D341Med (cell line): ENCODE measurements around the gene HMX1.
A peak's percentile ranks its signal among the peaks of the same experiment; 100 is the strongest.

Experiments used
- DNase-seq: peaks from one replicate; pipeline ENCODE4 v3.0.0; 2012; ENCODE audit warnings: low spot score

HMX1 gene

GRCh38 chr4:8856835-8857621 lies 14.6 kb downstream of the HMX1 start:
- DNase-seq: no peak

- DNase-seq: no peak
Observed at GRCh38 chr4:8855818-8856245, 15.8 kb downstream of the HMX1 start.

- DNase-seq: no peak
Observed at GRCh38 chr4:8854931-8855330, 16.7 kb downstream of the HMX1 start.

- DNase-seq: no peak
Observed at GRCh38 chr4:8854016-8854415, 17.6 kb downstream of the HMX1 start.

- DNase-seq: no peak
Observed at GRCh38 chr4:8853249-8853648, 18.4 kb downstream of the HMX1 start.

- no peak for DNase-seq
Observed at GRCh38 chr4:8852118-8852704, 19.4 kb downstream of the HMX1 start.

- DNase-seq: no peak
Observed at GRCh38 chr4:8851321-8852117, 20.1 kb downstream of the HMX1 start.

- no peak for DNase-seq
Observed at GRCh38 chr4:8850830-8851188, 20.8 kb downstream of the HMX1 start.

GRCh38 chr4:8850074-8850829 lies 21.4 kb downstream of the HMX1 start:
- DNase-seq: no peak

- DNase-seq: no peak
Observed at GRCh38 chr4:8849266-8850073, 22.2 kb downstream of the HMX1 start.

GRCh38 chr4:8848507-8849265 lies 23.0 kb downstream of the HMX1 start:
- no peak for DNase-seq

GRCh38 chr4:8847764-8848163 lies 23.9 kb downstream of the HMX1 start:
- DNase-seq: no peak

- no peak for DNase-seq
Observed at GRCh38 chr4:8847331-8847730, 24.3 kb downstream of the HMX1 start.

- peak; percentile 10 for DNase-seq
Observed at GRCh38 chr4:8846826-8847225, 24.8 kb downstream of the HMX1 start.

- DNase-seq: peak; percentile 8
Observed at GRCh38 chr4:8846046-8846720, 25.5 kb downstream of the HMX1 start.

- DNase-seq: peak; percentile 10
Observed at GRCh38 chr4:8844976-8845690, 26.5 kb downstream of the HMX1 start.

GRCh38 chr4:8843597-8843996 lies 28.0 kb downstream of the HMX1 start:
- no peak for DNase-seq

GRCh38 chr4:8842614-8843013 lies 29.0 kb downstream of the HMX1 start:
- DNase-seq: peak; percentile 3

GRCh38 chr4:8841678-8842268 lies 29.9 kb downstream of the HMX1 start:
- no peak for DNase-seq
